Kidney epithelial cell (primary cell): ENCODE data around the gene VCX. TPM values are rescaled to one million over a fixed set of nuclear protein-coding genes. Genes with fewer than 3 reads are reported as not detected.

Experiments
- DNase-seq: peaks from one replicate; pipeline ENCODE4 v3.0.0-alpha.2; 2010; ENCODE audit warnings: low read depth
- H3K27me3 ChIP-seq: 2 replicates; pipeline ENCODE4 v1.6.0; 2011; ENCODE audit warnings: low read length; ENCODE audit not compliant: control insufficient read depth, insufficient read depth
- H3K36me3 ChIP-seq: 2 replicates; pipeline ENCODE4 v1.5.1; 2011; ENCODE audit warnings: low read length; ENCODE audit not compliant: control insufficient read depth, insufficient read depth
- H3K4me3 ChIP-seq: 2 replicates; pipeline ENCODE4 v1.5.1; 2011; ENCODE audit warnings: low read depth, mild to moderate bottlenecking, control low read depth, low read length
- CTCF ChIP-seq: IDR thresholded peaks from 2 replicates; pipeline ENCODE4 v1.5.1; 2011; ENCODE audit warnings: mild to moderate bottlenecking, moderate library complexity, low read length, control low read depth, inconsistent platforms; ENCODE audit not compliant: insufficient read depth, poor library complexity, severe bottlenecking
- total RNA-seq: library from RNA; depleted of rRNA; stranded (reverse); fragments of >200 nt; gene quantifications from 2 replicates; pipeline ENCODE4 v1.2.3, GENCODE V29; 2015

The VCX gene
- total RNA-seq, 1 donor from 2014 or later = not detected

- H3K36me3 ChIP-seq = no peaks in the 10 kb centered on the region
- no peaks in the 10 kb centered on the region for H3K27me3 ChIP-seq
- DNase-seq = no peak
- TF ChIP-seq CTCF = no peak
- H3K4me3 ChIP-seq = no peak overlapping the region
Measured at GRCh38 chrX:7852166-7852565, 9.2 kb downstream of the VCX start.

GRCh38 chrX:7872042-7872441 lies 29.1 kb downstream of the VCX start:
- no peaks in the 10 kb centered on the region for H3K36me3 ChIP-seq
- H3K4me3 ChIP-seq = no peak overlapping the region
- no peaks in the 10 kb centered on the region for H3K27me3 ChIP-seq
- TF ChIP-seq CTCF = no peak
- DNase-seq = no peak

GRCh38 chrX:7876957-7877356 lies 34.0 kb downstream of the VCX start:
- H3K27me3 ChIP-seq = no peaks in the 10 kb centered on the region
- no peak for DNase-seq
- TF ChIP-seq CTCF = no peak

GRCh38 chrX:7889135-7889534 lies 46.2 kb downstream of the VCX start:
- no peaks in the 10 kb centered on the region for H3K27me3 ChIP-seq
- no peaks in the 10 kb centered on the region for H3K36me3 ChIP-seq
- no peak for TF ChIP-seq CTCF
- no peak overlapping the region for H3K4me3 ChIP-seq
- DNase-seq = no peak

More at GRCh38 chrX:7876957-7877356, 34.0 kb downstream of the VCX start:
- Histone ChIP-seq H3K36me3 (no peaks in the 10 kb centered on the region), H3K4me3 (no peak overlapping the region)

GRCh38 chrX:7889680-7890079 lies 46.7 kb downstream of the VCX start:
- no peak for TF ChIP-seq CTCF
- H3K27me3 ChIP-seq = no peaks in the 10 kb centered on the region
- H3K4me3 ChIP-seq = no peak overlapping the region
- DNase-seq = peak; percentile 2
- H3K36me3 ChIP-seq = no peaks in the 10 kb centered on the region

GRCh38 chrX:7891928-7892327 lies 49.0 kb downstream of the VCX start:
- DNase-seq = no peak
- no peak for TF ChIP-seq CTCF

More at GRCh38 chrX:7891928-7892327, 49.0 kb downstream of the VCX start:
- Histone ChIP-seq H3K27me3 (no peaks in the 10 kb centered on the region), H3K36me3 (no peaks in the 10 kb centered on the region), H3K4me3 (no peak overlapping the region)

Other genes with a start within 250 kb of the VCX start
- 19.0 and 21.0 TPM in 2 replicates for gene PNPLA4, start 84.2 kb downstream of the VCX start, total RNA-seq